Heart right ventricle (tissue), 16 donors: ENCODE measurements around the gene MAPKAP1. TPM values are rescaled to one million over a fixed set of nuclear protein-coding genes. Genes with fewer than 3 reads are reported as not detected.
A peak's percentile ranks its signal among the peaks of the same experiment; 100 is the strongest.
"Not testable (repeated sequence)": the region's sequence is repeated elsewhere in the genome, so short reads cannot be mapped to it uniquely, and the experiment has no call there.

Experiments used
- ATAC-seq, 8 donors: fragments of 200-7000 bp; cut with Tn5 transposase; one replicate each; pipeline ENCODE4 v1.9.1; 2020; ENCODE audit warnings: mild to moderate bottlenecking in 8 of 8, moderate library complexity in 8 of 8, moderate number of reproducible peaks in 1 of 8
- DNase-seq, 2 donors: peaks; one replicate each; pipeline ENCODE4 v3.0.0-alpha.2; 2020
- H3K27ac ChIP-seq, 10 donors: fragments of 200-600 bp; sonication (generic) in 2 of 10; one replicate each; pipeline versions ENCODE4 v1.5.0 to v1.8.0; 2020 to 2022; ENCODE audit warnings: mild to moderate bottlenecking in 3 of 10
- H3K27me3 ChIP-seq, 7 donors: fragments of 200-600 bp; one replicate each; pipeline ENCODE4 v1.8.0; 2021 to 2022; ENCODE audit warnings: mild to moderate bottlenecking in 2 of 7
- H3K36me3 ChIP-seq, 9 donors: fragments of 200-600 bp; sonication (generic) in 1 of 9; one replicate each; pipeline versions ENCODE4 v1.5.0 to v1.8.0; 2020 to 2022; ENCODE audit warnings: mild to moderate bottlenecking in 2 of 9
- H3K4me1 ChIP-seq, 9 donors: fragments of 200-600 bp; sonication (generic) in 1 of 9; one replicate each; pipeline versions ENCODE4 v1.5.0 to v1.8.0; 2020 to 2022; ENCODE audit warnings: mild to moderate bottlenecking in 4 of 9
- H3K4me3 ChIP-seq, 10 donors: fragments of 200-600 bp; sonication (generic) in 2 of 10; one replicate each; pipeline versions ENCODE4 v1.5.0 to v1.8.0; 2020 to 2022; ENCODE audit warnings: mild to moderate bottlenecking in 7 of 10, moderate library complexity in 2 of 10
- H3K9me3 ChIP-seq, 11 donors: fragments of 200-600 bp in 10 of 11; sonication (generic) in 2 of 11; one replicate each; pipeline versions ENCODE4 v1.5.0 to v1.8.0; 2013 to 2022; ENCODE audit warnings: mild to moderate bottlenecking in 2 of 11, control low read depth in 1 of 11, moderate library complexity in 1 of 11
- WGBS, 2 donors: extraction: QIAGEN DNeasy Blood & Tissue Kit; methylation state at CpG; one replicate each; pipeline ENCODE4 v1.1.7; 2013; ENCODE audit warnings: inconsistent platforms in 1 of 2; 5-methylcytosine and 5-hydroxymethylcytosine counted together
- intact Hi-C, 10 donors: fragments of 100-400 bp; cut with DNase I; formaldehyde crosslinking; loops; one replicate each; pipeline versions ENCODE4 v1.11.1 to v1.14.2; 2022
- polyA plus RNA-seq, 2 donors: library from polyadenylated mRNA; stranded (reverse); fragments of 200-250 nt; gene quantifications; one replicate each; pipeline ENCODE4 v1.2.3, GENCODE V29; 2013
- total RNA-seq, 10 donors: library from RNA; stranded (reverse); fragmentation: NEBNext Ultra II Directional in 3 of 10; extraction: Animal tissue kit (Norgen Biotek cat#: 25700) in 3 of 10; gene quantifications; one replicate each; pipeline versions ENCODE4 v1.2.1 to v1.2.4, GENCODE V29; 2021 to 2023
- TF ChIP-seq, protein P1 (sequence below), 9 donors: fragments of 200-600 bp; sonication (generic) in 2 of 9; IDR thresholded peaks; one replicate each; pipeline versions ENCODE4 v1.5.0 to v1.8.0; 2021 to 2022; ENCODE audit warnings: antibody characterized with exemption in 9 of 9, mild to moderate bottlenecking in 5 of 9, moderate library complexity in 1 of 9
- donor health status: Arrhythmogenic right ventricular cardiomyopathy.
- donor health status: ischemic (EF 13 %, LVEDD 7.1; RV severe dilation, severe dysfunction).
- donor health status: healthy with polysubstance abuse.
- donor health status: DM: no; HTN: yes; CAD: no.
- donor health status: DM: no; HTN: no; CAD: no.
- donor health status: ischemic (EF 25% LVEDD 6.9; RV normal size, moderate dysfunction).
- donor health status: ischemic (EF 25% LVEDD 5.7; RV mildly dilated, moderate dysfunction).
- donor health status: healthy.
- donor health status: DM: yes; HTN: yes; CAD: no.
- donor health status: Ischemic cardiomyopathy.
- donor health status: ischemic (EF 35%, LVEDD 5.7; RV mildly dilated, moderate dysfunction).
- donor health status: nonischemic (EF 11% LVEDD 7.7; RV severe dilation, severe dysfunction).
- donor health status: DM: yes; HTN: yes; CAD: no.
- donor health status: PGD.
- donor health status: ischemic (EF 29% LVEDD 5.4; RV normal size, mild dysfunction).
- donor health status: nonischemic (EF 23%, LVEDD 6.1; RV moderate dilation, normal function).

MAPKAP1 gene
- total and polyA plus RNA-seq, 12 donors = 102 to 143 (median 116) TPM

- no peak for ATAC-seq
- 99 to 100% methylated on average over 2 of the region's 2 CpGs for WGBS, 2 donors
- H3K4me3 ChIP-seq = no peak overlapping the region
- H3K4me1 ChIP-seq = peaks cover 0 to 22% (median 12%) of the 10 kb centered on the region in 9 donors
- DNase-seq = no peak
- no peaks in the 10 kb centered on the region for H3K27me3 ChIP-seq
- intact Hi-C loops = no loop called here
- peaks cover 0 to 20% (median 6%) of the 10 kb centered on the region in 11 donors for H3K9me3 ChIP-seq
- H3K27ac ChIP-seq = no peak overlapping the region
- peaks cover 0 to 8% (median 0%) of the 10 kb centered on the region in 9 donors for H3K36me3 ChIP-seq
- TF ChIP-seq, protein P1, sequence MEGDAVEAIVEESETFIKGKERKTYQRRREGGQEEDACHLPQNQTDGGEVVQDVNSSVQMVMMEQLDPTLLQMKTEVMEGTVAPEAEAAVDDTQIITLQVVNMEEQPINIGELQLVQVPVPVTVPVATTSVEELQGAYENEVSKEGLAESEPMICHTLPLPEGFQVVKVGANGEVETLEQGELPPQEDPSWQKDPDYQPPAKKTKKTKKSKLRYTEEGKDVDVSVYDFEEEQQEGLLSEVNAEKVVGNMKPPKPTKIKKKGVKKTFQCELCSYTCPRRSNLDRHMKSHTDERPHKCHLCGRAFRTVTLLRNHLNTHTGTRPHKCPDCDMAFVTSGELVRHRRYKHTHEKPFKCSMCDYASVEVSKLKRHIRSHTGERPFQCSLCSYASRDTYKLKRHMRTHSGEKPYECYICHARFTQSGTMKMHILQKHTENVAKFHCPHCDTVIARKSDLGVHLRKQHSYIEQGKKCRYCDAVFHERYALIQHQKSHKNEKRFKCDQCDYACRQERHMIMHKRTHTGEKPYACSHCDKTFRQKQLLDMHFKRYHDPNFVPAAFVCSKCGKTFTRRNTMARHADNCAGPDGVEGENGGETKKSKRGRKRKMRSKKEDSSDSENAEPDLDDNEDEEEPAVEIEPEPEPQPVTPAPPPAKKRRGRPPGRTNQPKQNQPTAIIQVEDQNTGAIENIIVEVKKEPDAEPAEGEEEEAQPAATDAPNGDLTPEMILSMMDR (IDR thresholded peaks at IDR 0.05) = no peak
Measured at GRCh38 chr9:125570246-125570645, 136.8 kb downstream of the MAPKAP1 start.

DNA sequence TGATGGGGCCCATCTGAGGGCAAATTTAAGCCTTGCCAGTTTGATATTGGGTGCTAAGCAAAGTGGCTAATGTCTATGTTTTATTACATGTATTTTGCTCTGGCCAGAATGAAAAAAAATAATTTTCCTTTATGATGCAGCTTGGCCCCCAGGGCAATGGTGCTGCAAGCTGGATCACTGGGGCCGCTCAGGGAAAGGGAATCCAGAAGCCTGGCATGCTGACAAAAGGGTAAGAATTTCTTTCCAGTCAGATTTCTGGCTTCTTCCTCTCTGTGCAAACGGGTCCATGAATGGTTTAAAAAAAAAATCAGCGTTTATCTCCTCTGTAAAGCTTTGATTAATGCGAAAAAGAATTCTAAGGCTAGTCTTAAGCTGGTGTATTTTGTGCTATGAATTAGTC lies 138.4 kb downstream of the MAPKAP1 start:
- peaks cover 0 to 8% (median 0%) of the 10 kb centered on the region in 9 donors for H3K36me3 ChIP-seq
- H3K27me3 ChIP-seq = no peaks in the 10 kb centered on the region
- peaks cover 0 to 19% (median 10%) of the 10 kb centered on the region in 9 donors for H3K4me1 ChIP-seq
- no peak overlapping the region for H3K4me3 ChIP-seq
- DNase-seq (no peak), ATAC-seq (peak in 1 of 8 donors; percentile 8)
- H3K27ac ChIP-seq = no peak overlapping the region
- intact Hi-C loops = loop anchor here in 5 of 10 donors (10.0 kb wide), 3 partner anchors 56 to 656 kb away; no protein-coding TSS in a partner anchor
- TF ChIP-seq, protein P1 (IDR thresholded peaks at IDR 0.05) = no peak
- H3K9me3 ChIP-seq = peaks cover 0 to 20% (median 6%) of the 10 kb centered on the region in 11 donors
- 41 to 46% methylated on average over 4 of the region's 4 CpGs for WGBS, 2 donors

- H3K36me3 ChIP-seq, H3K27me3 ChIP-seq, DNase-seq, H3K27ac ChIP-seq, ATAC-seq, H3K4me3 ChIP-seq, H3K9me3 ChIP-seq: not testable (repeated sequence)
- peaks cover 0 to 19% (median 10%) of the 10 kb centered on the region in 9 donors for H3K4me1 ChIP-seq
- intact Hi-C loops = loop anchor here in 5 of 10 donors (10.0 kb wide), 3 partner anchors 59 to 659 kb away; no protein-coding TSS in a partner anchor
Measured at GRCh38 chr9:125566051-125566450, 141.0 kb downstream of the MAPKAP1 start.

GRCh38 chr9:125565126-125565525 lies 141.9 kb downstream of the MAPKAP1 start:
- intact Hi-C loops = loop anchor here in 5 of 10 donors (10.0 kb wide), 3 partner anchors 60 to 660 kb away; no protein-coding TSS in a partner anchor
- ATAC-seq (no peak), DNase-seq (no peak)
- H3K36me3 ChIP-seq = no peaks in the 10 kb centered on the region
- no peak overlapping the region for H3K27ac ChIP-seq
- peaks cover 0 to 16% (median 10%) of the 10 kb centered on the region in 9 donors for H3K4me1 ChIP-seq
- TF ChIP-seq, protein P1 (IDR thresholded peaks at IDR 0.05) = no peak
- WGBS, 2 donors = 98 to 99% methylated on average over 2 of the region's 2 CpGs
- H3K9me3 ChIP-seq = no peaks in the 10 kb centered on the region
- no peak overlapping the region for H3K4me3 ChIP-seq
- H3K27me3 ChIP-seq = no peaks in the 10 kb centered on the region

GRCh38 chr9:125564631-125565030 lies 142.4 kb downstream of the MAPKAP1 start:
- Histone ChIP-seq H3K27me3 (no peaks in the 10 kb centered on the region), H3K27ac (no peak overlapping the region), H3K9me3 (no peaks in the 10 kb centered on the region), H3K4me1 (peaks cover 0 to 14% (median 10%) of the 10 kb centered on the region in 9 donors), H3K4me3 (no peak overlapping the region), H3K36me3 (peaks cover 0 to 2% (median 0%) of the 10 kb centered on the region in 9 donors)
- 83 to 84% methylated on average over 4 of the region's 4 CpGs for WGBS, 2 donors
- TF ChIP-seq, protein P1 (IDR thresholded peaks at IDR 0.05) = no peak
- DNase-seq (no peak), ATAC-seq (no peak)
- intact Hi-C loops = loop anchor here in 6 of 10 donors (5.0 to 10.0 kb wide), 4 partner anchors 60 to 660 kb away; no protein-coding TSS in a partner anchor
